ENCODE data around the gene PTCH2.

Gene PTCH2

GRCh38 chr1:44785029-44785380 lies 58.0 kb downstream of the PTCH2 start:
- Histone ChIP-seq H3K36me3 (ENCODE audit: insufficient read depth, low read length) (peaks cover 13% of the 10 kb centered on the region; the same call in 1 of the 2 replicates), H3K27ac (ENCODE audit: low read depth, low read length) (no peak overlapping the region), H3K4me1 (ENCODE audit: insufficient read depth, low read length) (peaks cover 28% of the 10 kb centered on the region), H3K27me3 (ENCODE audit: insufficient read depth, low read length) (peaks cover 11% of the 10 kb centered on the region), H3K9ac (ENCODE audit: low read depth, low read length) (no peak overlapping the region), H3K9me3 (ENCODE audit: insufficient read depth, low read depth, low read length) (no peaks in the 10 kb centered on the region), H3K4me3 (ENCODE audit: low read length) (peak overlapping the region; percentile 60)
- 89% methylated on average over 6 of the region's 6 CpGs for WGBS

GRCh38 chr1:44784094-44785028 lies 58.7 kb downstream of the PTCH2 start:
- whole genome bisulfite sequencing: 7% methylated on average over 71 of the region's 71 CpGs
- peak overlapping the region; percentile 60 for H3K4me3 ChIP-seq (ENCODE audit: low read length)
- H3K9me3 ChIP-seq (ENCODE audit: insufficient read depth, low read depth, low read length): no peaks in the 10 kb centered on the region
- H3K36me3 ChIP-seq (ENCODE audit: insufficient read depth, low read length): peaks cover 18% of the 10 kb centered on the region
- peaks cover 11% of the 10 kb centered on the region for H3K27me3 ChIP-seq (ENCODE audit: insufficient read depth, low read length)
- peak overlapping the region; percentile 75 for H3K9ac ChIP-seq (ENCODE audit: low read depth, low read length)
- H3K4me1 ChIP-seq (ENCODE audit: insufficient read depth, low read length): peaks cover 26% of the 10 kb centered on the region
- no peak overlapping the region for H3K27ac ChIP-seq (ENCODE audit: low read depth, low read length)

- Histone ChIP-seq H3K9ac (ENCODE audit: low read depth, low read length) (peak overlapping the region; percentile 75), H3K9me3 (ENCODE audit: insufficient read depth, low read depth, low read length) (no peaks in the 10 kb centered on the region), H3K27ac (ENCODE audit: low read depth, low read length) (no peak overlapping the region), H3K27me3 (ENCODE audit: insufficient read depth, low read length) (peaks cover 11% of the 10 kb centered on the region), H3K4me1 (ENCODE audit: insufficient read depth, low read length) (peaks cover 26% of the 10 kb centered on the region), H3K36me3 (ENCODE audit: insufficient read depth, low read length) (peaks cover 25% of the 10 kb centered on the region), H3K4me3 (ENCODE audit: low read length) (peak overlapping the region; percentile 60)
- WGBS: 62% methylated on average over 8 of the region's 8 CpGs
Observed at GRCh38 chr1:44783697-44784093, 59.4 kb downstream of the PTCH2 start.

DNA sequence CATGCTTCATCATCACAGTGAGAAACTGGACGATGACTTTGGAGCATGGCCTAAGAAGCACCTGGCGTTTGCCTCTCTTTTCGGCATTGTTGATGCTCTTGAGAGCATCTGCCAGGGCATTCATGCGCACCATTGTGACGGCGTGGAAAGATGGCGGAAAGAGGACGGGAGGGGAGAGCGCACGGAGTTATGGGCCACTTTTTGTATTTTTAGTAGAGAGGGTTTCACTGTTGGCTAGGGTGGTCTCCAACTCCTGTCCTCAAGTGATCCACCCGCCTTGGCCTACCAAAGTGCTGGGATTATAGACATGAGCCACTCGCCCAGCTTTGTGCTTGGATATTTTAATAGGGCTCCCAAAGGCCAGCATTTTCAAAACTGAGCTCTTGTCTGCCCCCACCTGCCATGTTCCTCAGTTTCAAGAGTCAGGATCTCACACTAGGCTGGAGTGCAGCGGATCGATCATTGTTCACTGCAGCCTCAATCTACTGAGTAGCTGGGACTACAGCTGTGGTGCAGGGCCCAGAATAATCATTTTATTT lies 62.4 kb downstream of the PTCH2 start:
- Histone ChIP-seq H3K9ac (ENCODE audit: low read depth, low read length) (no peak overlapping the region), H3K4me3 (ENCODE audit: low read length) (no peak overlapping the region), H3K36me3 (ENCODE audit: insufficient read depth, low read length) (peaks cover 54% of the 10 kb centered on the region), H3K27me3 (ENCODE audit: insufficient read depth, low read length) (peaks cover 8% of the 10 kb centered on the region; the same call in 1 of the 2 replicates), H3K9me3 (ENCODE audit: insufficient read depth, low read depth, low read length) (no peaks in the 10 kb centered on the region), H3K27ac (ENCODE audit: low read depth, low read length) (no peak overlapping the region), H3K4me1 (ENCODE audit: insufficient read depth, low read length) (peaks cover 19% of the 10 kb centered on the region)
- 94% methylated on average over 14 of the region's 14 CpGs for WGBS

DNA sequence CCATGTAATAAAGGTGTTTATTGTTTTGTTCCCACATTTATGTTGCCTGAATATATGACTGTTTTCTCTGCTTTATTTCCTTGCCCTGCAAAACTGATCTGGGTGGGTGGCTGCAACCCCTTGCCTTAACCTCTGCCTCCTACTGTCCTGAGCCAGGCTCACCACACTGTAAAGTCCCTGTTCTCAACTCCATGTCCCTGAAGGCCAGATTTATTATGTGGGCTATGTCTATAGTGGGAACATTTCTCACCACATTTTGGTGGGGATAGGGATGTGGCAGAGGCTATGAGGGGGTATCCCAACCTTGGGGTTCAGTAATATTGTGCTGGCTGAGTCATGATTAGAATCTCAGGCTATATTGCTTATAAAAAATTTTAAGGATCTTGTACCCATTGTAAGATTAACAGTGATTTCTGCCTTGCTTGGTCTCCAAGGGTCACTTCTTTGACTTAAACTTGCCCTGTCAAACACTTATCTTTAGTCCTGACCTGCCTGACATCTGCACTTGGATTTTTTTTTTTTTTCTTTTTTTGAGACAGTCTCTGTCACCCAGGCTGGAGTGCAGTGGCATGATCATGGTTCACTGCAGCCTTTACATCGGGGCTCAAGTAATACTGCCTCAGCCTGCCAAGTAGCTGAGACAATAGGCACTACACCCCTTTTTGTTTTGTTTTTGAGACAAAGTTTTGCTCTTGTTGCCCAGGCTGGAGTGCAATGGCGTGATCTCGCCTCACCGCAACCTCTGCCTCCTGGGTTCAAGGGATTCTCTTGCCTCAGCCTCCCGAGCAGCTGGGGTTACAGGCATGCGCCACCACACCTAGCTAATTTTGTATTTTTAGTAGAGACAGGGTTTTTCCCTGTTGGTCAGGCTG lies 64.1 kb downstream of the PTCH2 start:
- Histone ChIP-seq H3K27ac (ENCODE audit: low read depth, low read length) (no peak overlapping the region; the same call in 1 of the 2 replicates), H3K9ac (ENCODE audit: low read depth, low read length) (no peak overlapping the region), H3K36me3 (ENCODE audit: insufficient read depth, low read length) (peaks cover 54% of the 10 kb centered on the region), H3K4me1 (ENCODE audit: insufficient read depth, low read length) (peaks cover 12% of the 10 kb centered on the region), H3K9me3 (ENCODE audit: insufficient read depth, low read depth, low read length) (no peaks in the 10 kb centered on the region), H3K4me3 (ENCODE audit: low read length) (no peak overlapping the region; the same call in 1 of the 2 replicates), H3K27me3 (ENCODE audit: insufficient read depth, low read length) (no peaks in the 10 kb centered on the region)
- 97% methylated on average over 6 of the region's 6 CpGs for WGBS

GRCh38 chr1:44777969-44778635 lies 65.0 kb downstream of the PTCH2 start:
- peak overlapping the region; percentile 71 for H3K4me3 ChIP-seq (ENCODE audit: low read length)
- WGBS: 94% methylated on average over 13 of the region's 13 CpGs
- H3K27me3 ChIP-seq (ENCODE audit: insufficient read depth, low read length): no peaks in the 10 kb centered on the region
- H3K4me1 ChIP-seq (ENCODE audit: insufficient read depth, low read length): 0 out of 2 replicates have a peak, but pooled peaks cover 4% of the 10 kb centered on the region
- H3K36me3 ChIP-seq (ENCODE audit: insufficient read depth, low read length): peaks cover 54% of the 10 kb centered on the region
- no peaks in the 10 kb centered on the region for H3K9me3 ChIP-seq (ENCODE audit: insufficient read depth, low read depth, low read length)
- no peak overlapping the region; the same call in 1 of the 2 replicates for H3K27ac ChIP-seq (ENCODE audit: low read depth, low read length)
- peak overlapping the region; percentile 99 for H3K9ac ChIP-seq (ENCODE audit: low read depth, low read length)

GRCh38 chr1:44777547-44777946 lies 65.5 kb downstream of the PTCH2 start:
- H3K4me1 ChIP-seq (ENCODE audit: insufficient read depth, low read length): 0 out of 2 replicates have a peak, but pooled peaks cover 3% of the 10 kb centered on the region
- no peaks in the 10 kb centered on the region for H3K27me3 ChIP-seq (ENCODE audit: insufficient read depth, low read length)
- peaks cover 54% of the 10 kb centered on the region for H3K36me3 ChIP-seq (ENCODE audit: insufficient read depth, low read length)
- H3K4me3 ChIP-seq (ENCODE audit: low read length): peak overlapping the region; percentile 71
- H3K9me3 ChIP-seq (ENCODE audit: insufficient read depth, low read depth, low read length): no peaks in the 10 kb centered on the region
- WGBS: 95% methylated on average over 14 of the region's 14 CpGs
- H3K27ac ChIP-seq (ENCODE audit: low read depth, low read length): peak overlapping the region; percentile 46; the same call in 1 of the 2 replicates
- peak overlapping the region; percentile 99 for H3K9ac ChIP-seq (ENCODE audit: low read depth, low read length)

DNA sequence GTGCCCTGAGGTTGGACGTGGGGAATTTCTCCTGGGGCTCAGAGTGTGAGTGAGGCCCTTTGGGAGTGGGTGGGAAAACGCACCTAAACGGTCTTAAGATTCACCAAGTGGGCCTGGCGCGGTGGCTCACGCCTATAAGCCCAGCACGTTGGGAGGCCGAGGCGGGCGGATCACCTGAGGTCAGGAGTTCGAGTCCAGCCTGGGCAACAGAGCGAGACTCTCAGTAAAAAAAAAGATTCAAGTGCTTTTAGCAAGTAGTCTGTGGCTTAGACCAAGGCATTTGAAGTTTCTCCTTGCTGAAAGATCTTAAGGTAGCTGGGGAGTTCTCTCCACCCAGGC lies 66.4 kb downstream of the PTCH2 start:
- H3K9me3 ChIP-seq (ENCODE audit: insufficient read depth, low read depth, low read length): no peaks in the 10 kb centered on the region
- WGBS: 39% methylated on average over 12 of the region's 12 CpGs
- H3K4me1 ChIP-seq (ENCODE audit: insufficient read depth, low read length): 0 out of 2 replicates have a peak, but pooled peaks cover 3% of the 10 kb centered on the region
- peak overlapping the region; percentile 71 for H3K4me3 ChIP-seq (ENCODE audit: low read length)
- H3K36me3 ChIP-seq (ENCODE audit: insufficient read depth, low read length): peaks cover 54% of the 10 kb centered on the region
- H3K27me3 ChIP-seq (ENCODE audit: insufficient read depth, low read length): no peaks in the 10 kb centered on the region
- H3K9ac ChIP-seq (ENCODE audit: low read depth, low read length): peak overlapping the region; percentile 99
- peak overlapping the region; percentile 84 for H3K27ac ChIP-seq (ENCODE audit: low read depth, low read length)

- Histone ChIP-seq H3K9me3 (ENCODE audit: insufficient read depth, low read depth, low read length) (no peaks in the 10 kb centered on the region), H3K9ac (ENCODE audit: low read depth, low read length) (peak overlapping the region; percentile 99), H3K27ac (ENCODE audit: low read depth, low read length) (peak overlapping the region; percentile 84), H3K4me3 (ENCODE audit: low read length) (peak overlapping the region; percentile 71), H3K4me1 (ENCODE audit: insufficient read depth, low read length) (0 out of 2 replicates have a peak, but pooled peaks cover 3% of the 10 kb centered on the region), H3K36me3 (ENCODE audit: insufficient read depth, low read length) (peaks cover 52% of the 10 kb centered on the region), H3K27me3 (ENCODE audit: insufficient read depth, low read length) (no peaks in the 10 kb centered on the region)
- WGBS: 3% methylated on average over 36 of the region's 36 CpGs
Observed at GRCh38 chr1:44775930-44776729, 66.9 kb downstream of the PTCH2 start.

Measured in HUES64 (cell line).